ENCODE measurements around the gene LARGE2. TPM values are rescaled to one million over a fixed set of nuclear protein-coding genes. Genes with fewer than 3 reads are reported as not detected.

The LARGE2 gene
- total and polyA plus RNA-seq, 2 of the 13 experiments (the other 11 are each of a cell fraction or from before 2014, with no cell fraction given): 8.5 to 21.6 TPM

- TF ChIP-seq MNT (IDR thresholded peaks at IDR 0.05) (no peak), BRD4 (CRISPR knock-in tag; IDR thresholded peaks at IDR 0.05) (no peak), MTF1 (CRISPR knock-in tag; IDR thresholded peaks at IDR 0.05) (no peak)
Measured at GRCh38 chr11:45910623-45911022, 11.8 kb upstream of the LARGE2 start (continued).

GRCh38 chr11:45913514-45913913 lies 8.9 kb upstream of the LARGE2 start:
- H3K9ac ChIP-seq (ENCODE audit: insufficient read depth, low read depth, low read length): no peak overlapping the region
- H3K36me3 ChIP-seq (replicated peaks in 1 of 2; ENCODE audit: control insufficient read depth in 1 of 2, insufficient read depth in 2 of 2, low read length in 2 of 2): peaks cover 11 to 23% of the 10 kb centered on the region in 2 experiments; a peak in 3 of 5 replicates
- 98% methylated on average over 12 of the region's 19 CpGs for WGBS (ENCODE audit: low lambda C conversion rate)
- peaks cover 12% of the 10 kb centered on the region for H3K4me1 ChIP-seq (ENCODE audit: insufficient read depth, low read length)
- H4K20me1 ChIP-seq (ENCODE audit: insufficient read depth, low read length): no peaks in the 10 kb centered on the region
- ATAC-seq (no peak), FAIRE-seq (no peak), DNase-seq (ENCODE audit: low spot score) (no peak)
- ChIA-PET POLR2A (interaction anchor here (1.0 kb wide), 1 partner anchor 8 kb away, joined by 3 read pairs; no protein-coding TSS in a partner anchor), CTCF (ENCODE audit: low intra/inter-chr PET ratio, low total read pairs) (no interaction called here)
- no peak overlapping the region for H2AFZ ChIP-seq (ENCODE audit: low read length)
- no TSS peak for BruUV-seq (replicated peaks)
- no peak overlapping the region for H3K27ac ChIP-seq (ENCODE audit: extremely low read length, insufficient read depth, low read length)
- H3K4me3 ChIP-seq (replicated peaks in 1 of 3; ENCODE audit: insufficient read depth in 1 of 3, low read depth in 2 of 3, low read length in 3 of 3): no peak overlapping the region
- intact Hi-C loops (cut with micrococcal nuclease; ENCODE audit: unreplicated experiment) (no loop called here), in situ Hi-C loops (cut with HindIII; ENCODE audit: extremely low pct_ligation_motif_present, low pct_unique_long_range_greater_than_20kb) (no loop called here)
- no peak overlapping the region for H3K4me2 ChIP-seq (ENCODE audit: low read depth, low read length)
- no peaks in the 10 kb centered on the region for H3K9me3 ChIP-seq (ENCODE audit: low read length)
- H3K79me2 ChIP-seq (ENCODE audit: insufficient read depth, low read length): peaks cover 12% of the 10 kb centered on the region
- TF ChIP-seq POLR2G (IDR thresholded peaks at IDR 0.05; ENCODE audit: low read depth, low read length) (no peak), MAX (IDR thresholded peaks at IDR 0.05) (no peak)
- H3K27me3 ChIP-seq (ENCODE audit: control insufficient read depth in 1 of 2, insufficient read depth in 2 of 2, low read length in 2 of 2): no peaks in the 10 kb centered on the region; a peak in 1 of 5 replicates

Data from HepG2 (cell line).